COLO668 (cell line): ENCODE results near the gene GPR78.
"Not testable (repeated sequence)": the region's sequence is repeated elsewhere in the genome, so short reads cannot be mapped to it uniquely, and the experiment has no call there.

ENCODE experiments used
- DNase-seq: peaks from one replicate; lab custom pipeline; 2025; ENCODE audit not compliant: unreplicated experiment; lab: John Stamatoyannopoulos, UW

GPR78 gene

GRCh38 chr4:8560265-8561047, 19.7 kb upstream of the GPR78 start:
- DNase-seq = no peak

GRCh38 chr4:8564595-8564994, 15.6 kb upstream of the GPR78 start:
- no peak for DNase-seq

GRCh38 chr4:8568068-8568668, 12.0 kb upstream of the GPR78 start:
- DNase-seq = no peak

- no peak for DNase-seq
Measured at GRCh38 chr4:8570201-8570600, 10.0 kb upstream of the GPR78 start.

- no peak for DNase-seq
Measured at GRCh38 chr4:8571702-8572685, 8.2 kb upstream of the GPR78 start.

GRCh38 chr4:8573266-8573665, 6.9 kb upstream of the GPR78 start:
- DNase-seq = no peak

GRCh38 chr4:8574796-8575370, 5.3 kb upstream of the GPR78 start:
- DNase-seq = no peak

GRCh38 chr4:8575457-8575856, 4.7 kb upstream of the GPR78 start:
- DNase-seq = no peak

- not testable (repeated sequence) for DNase-seq
Measured at GRCh38 chr4:8576591-8576990, 3.6 kb upstream of the GPR78 start.

GRCh38 chr4:8577046-8577445, 3.1 kb upstream of the GPR78 start:
- DNase-seq = no peak

GRCh38 chr4:8577972-8578371, 2.2 kb upstream of the GPR78 start:
- no peak for DNase-seq

GRCh38 chr4:8578717-8579116, 1.5 kb upstream of the GPR78 start:
- no peak for DNase-seq

GRCh38 chr4:8579526-8580320, 469 bp upstream of the GPR78 start:
- no peak for DNase-seq

GRCh38 chr4:8581094-8581861, 1.1 kb downstream of the GPR78 start:
- DNase-seq = no peak

GRCh38 chr4:8582016-8582415, 1.8 kb downstream of the GPR78 start:
- DNase-seq = no peak

- no peak for DNase-seq
Measured at GRCh38 chr4:8582436-8582835, 2.2 kb downstream of the GPR78 start.

- DNase-seq = no peak
Measured at GRCh38 chr4:8582941-8583654, 2.9 kb downstream of the GPR78 start.

- DNase-seq = no peak
Measured at GRCh38 chr4:8583655-8584025, 3.4 kb downstream of the GPR78 start.

GRCh38 chr4:8585186-8585585, 5.0 kb downstream of the GPR78 start:
- DNase-seq = no peak
